ENCODE data around the gene TMEM245.

TMEM245 gene

GRCh38 chr9:109083813-109084405 lies 35.8 kb downstream of the TMEM245 start:
- Histone ChIP-seq H3K9me3 (no peaks in the 10 kb centered on the region), H3K36me3 (peaks cover 32% of the 10 kb centered on the region), H3K4me3 (ENCODE audit: low read depth in 1 of 2, low read length in 1 of 2) (no peak overlapping the region), H3K27me3 (no peaks in the 10 kb centered on the region), H3K27ac (no peak overlapping the region), H3K4me1 (ENCODE audit: control insufficient read depth in 1 of 2, insufficient read depth in 1 of 2, low read depth in 1 of 2, low read length in 1 of 2) (no peaks in the 10 kb centered on the region)
- no peak for TF ChIP-seq CTCF (IDR thresholded peaks at IDR 0.05)

- no peaks in the 10 kb centered on the region for H3K9me3 ChIP-seq
- peaks cover 32% of the 10 kb centered on the region for H3K36me3 ChIP-seq
- H3K4me3 ChIP-seq (ENCODE audit: low read depth in 1 of 2, low read length in 1 of 2) = no peak overlapping the region
- H3K27me3 ChIP-seq = no peaks in the 10 kb centered on the region
- TF ChIP-seq CTCF (IDR thresholded peaks at IDR 0.05) = no peak
- no peak overlapping the region for H3K27ac ChIP-seq
- no peaks in the 10 kb centered on the region for H3K4me1 ChIP-seq (ENCODE audit: control insufficient read depth in 1 of 2, insufficient read depth in 1 of 2, low read depth in 1 of 2, low read length in 1 of 2)
These were observed 36.6 kb downstream of the TMEM245 start for GRCh38 chr9:109083141-109083540.

GRCh38 chr9:109082091-109082620 lies 37.6 kb downstream of the TMEM245 start:
- H3K4me3 ChIP-seq (ENCODE audit: low read depth in 1 of 2, low read length in 1 of 2) = no peak overlapping the region
- peaks cover 24% of the 10 kb centered on the region for H3K36me3 ChIP-seq
- no peaks in the 10 kb centered on the region for H3K4me1 ChIP-seq (ENCODE audit: control insufficient read depth in 1 of 2, insufficient read depth in 1 of 2, low read depth in 1 of 2, low read length in 1 of 2)
- H3K27me3 ChIP-seq = no peaks in the 10 kb centered on the region
- no peak overlapping the region for H3K27ac ChIP-seq
- no peak for TF ChIP-seq CTCF (IDR thresholded peaks at IDR 0.05)
- H3K9me3 ChIP-seq = no peaks in the 10 kb centered on the region

- no peak overlapping the region for H3K27ac ChIP-seq
- no peaks in the 10 kb centered on the region for H3K4me1 ChIP-seq (ENCODE audit: control insufficient read depth in 1 of 2, insufficient read depth in 1 of 2, low read depth in 1 of 2, low read length in 1 of 2)
- H3K36me3 ChIP-seq = peaks cover 34% of the 10 kb centered on the region
- H3K4me3 ChIP-seq (ENCODE audit: low read depth in 1 of 2, low read length in 1 of 2) = no peak overlapping the region
- no peaks in the 10 kb centered on the region for H3K9me3 ChIP-seq
- no peak for TF ChIP-seq CTCF (IDR thresholded peaks at IDR 0.05)
- no peaks in the 10 kb centered on the region for H3K27me3 ChIP-seq
These were observed 45.4 kb downstream of the TMEM245 start for GRCh38 chr9:109074236-109074889.

GRCh38 chr9:109072821-109073435 lies 46.8 kb downstream of the TMEM245 start:
- peaks cover 27% of the 10 kb centered on the region for H3K36me3 ChIP-seq
- TF ChIP-seq CTCF (IDR thresholded peaks at IDR 0.05) = no peak
- no peaks in the 10 kb centered on the region for H3K9me3 ChIP-seq
- H3K27ac ChIP-seq = no peak overlapping the region
- no peaks in the 10 kb centered on the region for H3K4me1 ChIP-seq (ENCODE audit: control insufficient read depth in 1 of 2, insufficient read depth in 1 of 2, low read depth in 1 of 2, low read length in 1 of 2)
- no peak overlapping the region for H3K4me3 ChIP-seq (ENCODE audit: low read depth in 1 of 2, low read length in 1 of 2)
- no peaks in the 10 kb centered on the region for H3K27me3 ChIP-seq
